PC-9 (cell line): ENCODE data around the gene CEP83. TPM values are rescaled to one million over a fixed set of nuclear protein-coding genes. Genes with fewer than 3 reads are reported as not detected.
"Not testable (repeated sequence)": the region's sequence is repeated elsewhere in the genome, so short reads cannot be mapped to it uniquely, and the experiment has no call there.

Experiments
- BruUV-seq: library from RNA; stranded (reverse); fragments of 400-500 nt; replicated peaks from 2 replicates; lab custom pipeline; 2021; lab: Mats Ljungman, UMichigan
- CTCF ChIA-PET: fragments of 300-600 bp; sonication (Branson Sonifier 250); formaldehyde crosslinking; loops from one replicate; lab custom pipeline; 2022; ENCODE audit warnings: antibody characterized with exemption; lab: Charles Lee
- POLR2A ChIA-PET: fragments of 300-600 bp; sonication (Branson Sonifier 250); formaldehyde crosslinking; loops from one replicate; lab custom pipeline; 2022; ENCODE audit warnings: antibody characterized with exemption; ENCODE audit not compliant: unreplicated experiment; lab: Charles Lee
- DNase-seq, 2 experiments: peaks; one replicate each; pipeline versions ENCODE4 v3.0.0 to v3.0.0-alpha.2; 2015 to 2022; ENCODE audit warnings: mixed read lengths in 1 of 2
- H2AFZ ChIP-seq: fragments of 200-600 bp; sonication (generic); 2 replicates; pipeline ENCODE4 v1.8.1; 2017; ENCODE audit warnings: antibody characterized with exemption
- H3F3A ChIP-seq: fragments of 200-600 bp; sonication (generic); 2 replicates; pipeline ENCODE4 v1.8.1; 2017; ENCODE audit warnings: antibody characterized with exemption, mild to moderate bottlenecking, low read depth; ENCODE audit not compliant: insufficient read depth
- H3K27ac ChIP-seq: fragments of 200-600 bp; sonication (generic); 2 replicates; pipeline ENCODE4 v1.6.1; 2016; ENCODE audit warnings: mixed run types
- H3K27me3 ChIP-seq: fragments of 200-600 bp; sonication (generic); 2 replicates; pipeline ENCODE4 v1.6.1; 2016; ENCODE audit warnings: low read depth, mixed run types; ENCODE audit not compliant: insufficient read depth
- H3K36me3 ChIP-seq: fragments of 200-600 bp; sonication (generic); 2 replicates; pipeline ENCODE4 v1.6.1; 2016; ENCODE audit warnings: low read depth, mixed run types
- H3K4me1 ChIP-seq: fragments of 200-600 bp; sonication (generic); replicated peaks from 2 replicates; pipeline ENCODE4 v1.6.1; 2016; ENCODE audit warnings: mixed run types; ENCODE audit not compliant: insufficient read depth
- H3K4me2 ChIP-seq: fragments of 200-600 bp; sonication (generic); 2 replicates; pipeline ENCODE4 v1.6.1; 2017; ENCODE audit warnings: mixed run types
- H3K4me3 ChIP-seq: fragments of 200-600 bp; sonication (generic); 2 replicates; pipeline ENCODE4 v1.6.1; 2016; ENCODE audit warnings: mixed run types
- H3K79me2 ChIP-seq: fragments of 200-600 bp; sonication (generic); 2 replicates; pipeline ENCODE4 v1.6.1; 2017; ENCODE audit warnings: low read depth, mixed run types
- H3K9me2 ChIP-seq: fragments of 200-600 bp; sonication (generic); 2 replicates; pipeline ENCODE4 v1.8.1; 2017; ENCODE audit warnings: mild to moderate bottlenecking; ENCODE audit not compliant: insufficient read depth
- H3K9me3 ChIP-seq: fragments of 200-600 bp; sonication (generic); 2 replicates; pipeline ENCODE4 v1.8.1; 2016; ENCODE audit warnings: low read depth; ENCODE audit not compliant: insufficient read depth
- H4K20me1 ChIP-seq: fragments of 200-600 bp; sonication (generic); 2 replicates; pipeline ENCODE4 v1.8.1; 2017; ENCODE audit not compliant: insufficient read depth
- EZH2 ChIP-seq: fragments of 200-600 bp; sonication (generic); IDR thresholded peaks from 2 replicates; pipeline ENCODE4 v1.8.0; 2017; ENCODE audit warnings: antibody characterized with exemption, low read depth
- intact Hi-C: fragments of 100-400 bp; cut with micrococcal nuclease; formaldehyde crosslinking; loops from one replicate; pipeline ENCODE4 v1.10.0; 2022; ENCODE audit not compliant: unreplicated experiment
- total RNA-seq: library from RNA; stranded (reverse); gene quantifications from 2 replicates; pipeline ENCODE4 v1.2.3, GENCODE V29; 2021
- TF ChIP-seq, protein P1 (sequence below): fragments of 200-600 bp; sonication (generic); conservative IDR thresholded peaks from 2 replicates; pipeline ENCODE4 v1.6.1; 2017; ENCODE audit warnings: mixed run types, antibody characterized with exemption, mild to moderate bottlenecking, moderate library complexity

Gene CEP83
- total RNA-seq, 1 experiment from 2014 or later: 19.6 TPM

DNA sequence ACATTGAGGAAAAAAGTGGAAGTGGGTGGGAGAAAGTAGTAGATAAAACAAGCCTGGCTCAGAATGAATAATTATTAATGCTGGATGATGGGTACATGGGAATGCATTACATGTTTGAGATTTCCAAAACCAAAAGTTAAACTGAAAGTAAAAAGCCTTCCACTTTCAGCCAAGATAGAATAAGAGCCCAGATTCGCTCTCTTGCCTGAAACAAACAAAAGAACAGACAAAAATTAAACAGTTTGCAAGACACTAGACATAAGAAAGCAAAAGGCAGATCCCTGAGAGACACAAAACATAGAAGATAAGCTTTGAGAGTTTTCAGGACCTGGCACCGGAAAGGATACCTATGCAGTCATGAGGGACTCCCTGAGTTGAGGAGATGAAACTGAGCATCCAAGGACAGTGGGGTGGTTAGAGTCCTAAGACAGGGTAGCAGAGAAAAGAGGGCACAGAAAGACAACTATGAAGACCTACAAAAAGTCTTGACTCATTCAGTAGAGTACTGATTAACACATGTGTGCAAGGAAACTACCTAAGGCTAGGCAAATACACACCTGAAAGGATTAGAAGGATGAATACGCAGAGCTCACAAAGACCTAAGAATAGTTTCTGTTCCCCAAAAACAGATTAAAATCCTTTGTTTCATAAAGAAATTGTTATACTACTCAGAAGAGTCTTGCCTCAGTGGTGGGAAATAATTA is 54.1 kb downstream of the CEP83 start:
- Histone ChIP-seq H3K79me2 (no peaks in the 10 kb centered on the region), H3K4me2 (no peak overlapping the region), H3K4me3 (no peak overlapping the region), H3K9me2 (no peaks in the 10 kb centered on the region), H4K20me1 (no peaks in the 10 kb centered on the region), H3K9me3 (no peaks in the 10 kb centered on the region), H3K27ac (no peak overlapping the region), H3K4me1 (no peaks in the 10 kb centered on the region), H3F3A (peaks cover 3% of the 10 kb centered on the region; the same call in 1 of the 2 replicates), H3K27me3 (no peaks in the 10 kb centered on the region), H3K36me3 (no peaks in the 10 kb centered on the region), H2AFZ (no peak overlapping the region)
- ChIA-PET CTCF (no interaction called here), POLR2A (no interaction called here)
- TF ChIP-seq EZH2: no peak
- TF ChIP-seq, protein P1, sequence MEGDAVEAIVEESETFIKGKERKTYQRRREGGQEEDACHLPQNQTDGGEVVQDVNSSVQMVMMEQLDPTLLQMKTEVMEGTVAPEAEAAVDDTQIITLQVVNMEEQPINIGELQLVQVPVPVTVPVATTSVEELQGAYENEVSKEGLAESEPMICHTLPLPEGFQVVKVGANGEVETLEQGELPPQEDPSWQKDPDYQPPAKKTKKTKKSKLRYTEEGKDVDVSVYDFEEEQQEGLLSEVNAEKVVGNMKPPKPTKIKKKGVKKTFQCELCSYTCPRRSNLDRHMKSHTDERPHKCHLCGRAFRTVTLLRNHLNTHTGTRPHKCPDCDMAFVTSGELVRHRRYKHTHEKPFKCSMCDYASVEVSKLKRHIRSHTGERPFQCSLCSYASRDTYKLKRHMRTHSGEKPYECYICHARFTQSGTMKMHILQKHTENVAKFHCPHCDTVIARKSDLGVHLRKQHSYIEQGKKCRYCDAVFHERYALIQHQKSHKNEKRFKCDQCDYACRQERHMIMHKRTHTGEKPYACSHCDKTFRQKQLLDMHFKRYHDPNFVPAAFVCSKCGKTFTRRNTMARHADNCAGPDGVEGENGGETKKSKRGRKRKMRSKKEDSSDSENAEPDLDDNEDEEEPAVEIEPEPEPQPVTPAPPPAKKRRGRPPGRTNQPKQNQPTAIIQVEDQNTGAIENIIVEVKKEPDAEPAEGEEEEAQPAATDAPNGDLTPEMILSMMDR: no peak
- intact Hi-C loops: no loop called here
- no TSS peak for BruUV-seq
- DNase-seq: no peak

DNA sequence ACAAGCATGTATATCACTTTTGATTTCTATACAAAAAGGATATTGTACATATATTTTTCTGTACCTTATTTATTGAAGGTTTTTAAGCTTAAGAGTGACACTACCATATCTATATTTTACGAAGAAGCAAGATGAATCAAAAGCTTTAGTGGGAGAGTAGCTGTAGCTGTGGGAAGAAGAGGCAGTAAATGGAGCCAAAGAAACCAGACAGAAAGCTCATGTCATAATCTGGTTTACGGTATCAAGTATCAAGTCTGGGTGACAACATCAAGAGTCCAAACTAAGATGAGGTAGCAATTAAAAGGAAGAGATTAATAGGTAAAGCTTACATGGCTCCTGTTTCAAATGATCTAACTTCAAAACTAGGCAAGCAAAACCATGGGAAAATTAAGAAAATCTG is 54.8 kb downstream of the CEP83 start:
- H3K36me3 ChIP-seq: no peaks in the 10 kb centered on the region
- no peak overlapping the region for H2AFZ ChIP-seq
- DNase-seq: no peak
- ChIA-PET POLR2A (no interaction called here), CTCF (no interaction called here)
- H3K4me1 ChIP-seq: no peaks in the 10 kb centered on the region
- no peaks in the 10 kb centered on the region for H4K20me1 ChIP-seq
- no TSS peak for BruUV-seq
- intact Hi-C loops: no loop called here
- H3K27me3 ChIP-seq: no peaks in the 10 kb centered on the region
- no peak overlapping the region for H3K27ac ChIP-seq
- H3K9me2 ChIP-seq: no peaks in the 10 kb centered on the region
- H3K9me3 ChIP-seq: 0 out of 2 replicates have a peak, but pooled peaks cover 5% of the 10 kb centered on the region
- TF ChIP-seq EZH2: no peak
- TF ChIP-seq, protein P1: no peak
- H3K4me2 ChIP-seq: no peak overlapping the region
- H3K79me2 ChIP-seq: no peaks in the 10 kb centered on the region
- no peak overlapping the region for H3K4me3 ChIP-seq
- peaks cover 3% of the 10 kb centered on the region; the same call in 1 of the 2 replicates for H3F3A ChIP-seq

DNA sequence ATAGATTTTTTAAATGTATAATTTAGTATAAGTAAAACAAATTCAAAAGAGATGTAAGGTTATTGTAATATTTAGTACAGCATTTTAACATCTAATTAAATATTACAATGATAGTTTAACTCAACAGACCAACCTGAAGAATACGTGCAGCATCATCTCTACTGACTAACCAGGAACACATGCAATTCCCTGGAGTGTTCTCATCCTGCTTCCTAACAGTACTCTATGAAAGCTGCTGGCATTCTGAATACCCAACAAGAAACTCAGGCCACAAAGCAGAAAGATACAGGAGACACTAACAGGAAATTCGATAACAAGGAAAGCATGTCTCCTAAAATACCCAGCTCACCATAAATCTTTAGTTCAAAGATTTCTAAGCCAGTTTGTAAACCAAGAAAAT is 58.3 kb downstream of the CEP83 start:
- Histone ChIP-seq H3K4me1 (no peaks in the 10 kb centered on the region), H3K9me3 (0 out of 2 replicates have a peak, but pooled peaks cover 6% of the 10 kb centered on the region), H3F3A (no peaks in the 10 kb centered on the region; the same call in 1 of the 2 replicates), H4K20me1 (no peaks in the 10 kb centered on the region), H3K27me3 (no peaks in the 10 kb centered on the region), H3K27ac (no peak overlapping the region), H3K4me3 (no peak overlapping the region), H3K9me2 (no peaks in the 10 kb centered on the region), H2AFZ (no peak overlapping the region), H3K36me3 (0 out of 2 replicates have a peak, but pooled peaks cover 6% of the 10 kb centered on the region), H3K79me2 (no peaks in the 10 kb centered on the region), H3K4me2 (no peak overlapping the region)
- no peak for DNase-seq
- CTCF ChIA-PET: no interaction called here
- intact Hi-C loops: no loop called here
- TF ChIP-seq, protein P1: no peak
- no peak for TF ChIP-seq EZH2
- no TSS peak for BruUV-seq
- POLR2A ChIA-PET: no interaction called here

DNA sequence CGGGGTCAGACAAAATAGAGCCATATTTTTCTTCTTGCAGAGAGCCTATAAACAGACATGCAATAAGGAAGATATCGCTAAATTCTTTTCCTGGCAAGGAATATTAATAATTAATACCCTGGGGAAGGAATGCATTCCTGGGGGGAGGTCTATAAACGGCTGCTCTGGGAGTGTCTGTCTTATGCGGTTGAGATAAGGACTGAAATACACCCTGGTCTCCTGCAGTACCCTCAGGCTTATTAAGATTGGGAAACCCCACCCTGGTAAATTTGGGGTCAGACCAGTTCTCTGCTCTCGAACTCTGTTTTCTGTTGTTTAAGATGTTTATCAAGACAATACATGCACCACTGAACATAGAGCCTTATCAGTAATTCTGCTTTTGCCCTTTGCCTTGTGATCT is 61.0 kb downstream of the CEP83 start:
- H3K9me2 ChIP-seq, H3K79me2 ChIP-seq, H3K4me3 ChIP-seq, H3K4me2 ChIP-seq, intact Hi-C loops, H2AFZ ChIP-seq, DNase-seq, CTCF ChIA-PET, BruUV-seq, POLR2A ChIA-PET, H3K27ac ChIP-seq, H3K9me3 ChIP-seq, H4K20me1 ChIP-seq, H3K4me1 ChIP-seq, H3K27me3 ChIP-seq, H3K36me3 ChIP-seq, H3F3A ChIP-seq: not testable (repeated sequence)
